Measurements from ENCODE around the gene MS4A4A.

The MS4A4A gene

GRCh38 chr11:60357771-60358170 is 77.3 kb downstream of the MS4A4A start:
- no peak for DNase-seq

Data from NCI-H2107 (cell line).